WTC11 (cell line): ENCODE data around the gene RIMBP2.

Source experiments
- CREB1 ChIP-seq: sonication (generic); formaldehyde crosslinking; IDR thresholded peaks from 2 replicates; pipeline ENCODE4 v1.8.0; 2023; ENCODE audit warnings: mild to moderate bottlenecking, missing genetic modification reagents
- CTCF ChIP-seq: fragments of 200-600 bp; IDR thresholded peaks from 2 replicates; pipeline ENCODE4 v1.8.0; 2022; ENCODE audit warnings: antibody characterized with exemption
- E2F1 ChIP-seq: sonication (generic); formaldehyde crosslinking; IDR thresholded peaks from 2 replicates; pipeline ENCODE4 v1.8.0; 2022; ENCODE audit warnings: mild to moderate bottlenecking, missing genetic modification reagents
- JUN ChIP-seq: sonication (generic); formaldehyde crosslinking; IDR thresholded peaks from 2 replicates; pipeline ENCODE4 v1.8.0; 2023; ENCODE audit warnings: mild to moderate bottlenecking, missing genetic modification reagents
- MLX ChIP-seq: sonication (generic); formaldehyde crosslinking; IDR thresholded peaks from 2 replicates; pipeline ENCODE4 v1.8.1; 2023; ENCODE audit warnings: mild to moderate bottlenecking, missing genetic modification reagents, moderate library complexity
- MXD4 ChIP-seq: fragments of 250-450 bp; sonication (Bioruptor Pico); IDR thresholded peaks from 2 replicates; pipeline ENCODE4 v1.8.0; 2021; ENCODE audit warnings: mild to moderate bottlenecking, moderate library complexity, borderline replicate concordance
- NFYB ChIP-seq: sonication (generic); formaldehyde crosslinking; conservative IDR thresholded peaks from 2 replicates; pipeline ENCODE4 v1.8.0; 2022; ENCODE audit warnings: low read depth, missing genetic modification reagents
- NR2C2 ChIP-seq: sonication (generic); formaldehyde crosslinking; IDR thresholded peaks from 2 replicates; pipeline ENCODE4 v1.8.0; 2022; ENCODE audit warnings: mild to moderate bottlenecking, missing genetic modification reagents
- ZNF138 ChIP-seq: sonication (generic); formaldehyde crosslinking; conservative IDR thresholded peaks from 2 replicates; pipeline ENCODE4 v1.8.1; 2022; ENCODE audit warnings: mild to moderate bottlenecking, moderate library complexity, missing genetic modification reagents

GRCh38 chr12:130433834-130434233, 282.3 kb downstream of the RIMBP2 start:
- TF ChIP-seq E2F1 = no peak
- no peak for TF ChIP-seq CTCF
- TF ChIP-seq ZNF138 (CRISPR knock-in tag) = no peak
- TF ChIP-seq NFYB (CRISPR knock-in tag) = no peak
- TF ChIP-seq MLX (CRISPR knock-in tag) = no peak
- TF ChIP-seq JUN (CRISPR knock-in tag) = no peak
- TF ChIP-seq NR2C2 (CRISPR knock-in tag) = no peak
- no peak for TF ChIP-seq MXD4 (CRISPR knock-in tag)
- TF ChIP-seq CREB1 (CRISPR knock-in tag) = no peak
